HepG2 (cell line): Measurements from ENCODE around the gene KLF6. TPM values are rescaled to one million over a fixed set of nuclear protein-coding genes. Genes with fewer than 3 reads are reported as not detected.

ENCODE experiments used
- ATAC-seq: fragments of 200-7000 bp; cut with Tn5 transposase; 3 replicates; pipeline ENCODE4 v1.9.1; 2020; ENCODE audit warnings: mild to moderate bottlenecking, moderate library complexity
- BruUV-seq: library from RNA; stranded (reverse); fragments of 400-500 nt; replicated peaks from 2 replicates; lab custom pipeline; 2021; lab: Mats Ljungman, UMichigan
- CTCF ChIA-PET: fragments of 300-600 bp; formaldehyde crosslinking; extraction: SDS; loops from one replicate; lab custom pipeline; 2021; ENCODE audit warnings: low total read pairs, inconsistent platforms, low intra/inter-chr PET ratio; lab: Yijun Ruan, JAX
- POLR2A ChIA-PET: fragments of 350-600 bp; sonication (Branson Sonifier 250); formaldehyde crosslinking; loops from one replicate; lab custom pipeline; 2020; ENCODE audit warnings: antibody characterized with exemption, inconsistent platforms; lab: Yijun Ruan, JAX
- DNase-seq: peaks from one replicate; pipeline ENCODE4 v3.0.0-alpha.2; 2015; ENCODE audit warnings: low spot score
- FAIRE-seq: peaks from 3 replicates; lab custom pipeline; 2011; peaks lifted over from hg19 to GRCh38; lab: Jason Lieb, UNC
- H2AFZ ChIP-seq: one replicate; pipeline ENCODE4 v1.6.1; 2011; ENCODE audit warnings: low read length, inconsistent platforms
- H3K27ac ChIP-seq: fragments of 300-600 bp; 3 replicates; pipeline ENCODE4 v1.8.0; 2011; ENCODE audit warnings: mixed run types, mild to moderate bottlenecking, mixed read lengths, low read length, inconsistent platforms; ENCODE audit not compliant: insufficient read depth; ENCODE audit errors: extremely low read length
- H3K27me3 ChIP-seq, 2 experiments: fragments of 200-600 bp in 1 of 2; 2 replicates in 1 of 2; 3 replicates in 1 of 2; pipeline versions ENCODE4 v1.6.0 to v1.8.0; 2011; ENCODE audit warnings: low read length in 2 of 2, mild to moderate bottlenecking in 2 of 2, moderate library complexity in 2 of 2, inconsistent platforms in 1 of 2; ENCODE audit not compliant: insufficient read depth in 2 of 2, control insufficient read depth in 1 of 2
- H3K36me3 ChIP-seq, 2 experiments: fragments of 200-600 bp in 1 of 2; replicated peaks in 1 of 2; 2 replicates in 1 of 2; 3 replicates in 1 of 2; pipeline versions ENCODE4 v1.5.1 to v1.8.0; 2011; ENCODE audit warnings: low read length in 2 of 2, inconsistent platforms in 1 of 2; ENCODE audit not compliant: insufficient read depth in 2 of 2, control insufficient read depth in 1 of 2
- H3K4me1 ChIP-seq: 2 replicates; pipeline ENCODE4 v1.5.1; 2012; ENCODE audit warnings: low read length, inconsistent platforms; ENCODE audit not compliant: insufficient read depth
- H3K4me2 ChIP-seq: 2 replicates; pipeline ENCODE4 v1.6.0; 2011; ENCODE audit warnings: low read depth, low read length, inconsistent platforms
- H3K4me3 ChIP-seq, 3 experiments: fragments of 200-600 bp in 1 of 3; sonication (generic), shearing (Covaris generic) in 1 of 3; replicated peaks in 1 of 3; 2 replicates each; pipeline ENCODE4 v1.5.1; 2011 to 2016; ENCODE audit warnings: low read length in 3 of 3, inconsistent platforms in 2 of 3, low read depth in 2 of 3, mild to moderate bottlenecking in 2 of 3, control low read depth in 1 of 3, mixed read lengths in 1 of 3; ENCODE audit not compliant: insufficient read depth in 1 of 3
- H3K79me2 ChIP-seq: one replicate; pipeline ENCODE4 v1.6.1; 2011; ENCODE audit warnings: low read length, inconsistent platforms; ENCODE audit not compliant: insufficient read depth
- H3K9ac ChIP-seq: 2 replicates; pipeline ENCODE4 v1.6.0; 2011; ENCODE audit warnings: mild to moderate bottlenecking, low read depth, low read length, inconsistent platforms; ENCODE audit not compliant: insufficient read depth
- H3K9me3 ChIP-seq: 2 replicates; pipeline ENCODE4 v1.5.1; 2012; ENCODE audit warnings: mild to moderate bottlenecking, low read length
- H4K20me1 ChIP-seq: 2 replicates; pipeline ENCODE4 v1.6.0; 2011; ENCODE audit warnings: inconsistent platforms, mild to moderate bottlenecking, low read length, moderate library complexity; ENCODE audit not compliant: insufficient read depth
- ARID4A ChIP-seq: sonication (generic); formaldehyde crosslinking; IDR thresholded peaks from 2 replicates; pipeline ENCODE4 v1.5.0; 2020; ENCODE audit warnings: mild to moderate bottlenecking, missing genetic modification reagents, borderline replicate concordance
- BRCA1 ChIP-seq: sonication (generic); formaldehyde crosslinking; IDR thresholded peaks from 2 replicates; pipeline ENCODE4 v1.4.0; 2020; ENCODE audit warnings: missing genetic modification reagents
- CEBPG ChIP-seq: IDR thresholded peaks from 2 replicates; pipeline ENCODE4 v1.6.1; 2016
- FOSL2 ChIP-seq: sonication (generic); formaldehyde crosslinking; IDR thresholded peaks from 2 replicates; pipeline ENCODE4 v1.4.0; 2020; ENCODE audit warnings: missing genetic modification reagents
- KDM2A ChIP-seq: sonication (generic); formaldehyde crosslinking; IDR thresholded peaks from 2 replicates; pipeline ENCODE4 v1.4.0; 2020; ENCODE audit warnings: low read depth, missing genetic modification reagents, borderline replicate concordance
- POGZ ChIP-seq: sonication (generic); formaldehyde crosslinking; IDR thresholded peaks from 2 replicates; pipeline ENCODE4 v1.4.0; 2020; ENCODE audit warnings: mild to moderate bottlenecking, missing genetic modification reagents
- SOX6 ChIP-seq, 2 experiments: fragments of 450-650 bp in 1 of 2; sonication (generic) in 1 of 2; formaldehyde crosslinking in 1 of 2; IDR thresholded peaks; 2 replicates each; pipeline versions ENCODE4 v1.4.0 to v1.6.1; 2017 to 2020; ENCODE audit warnings: antibody characterized with exemption in 1 of 2, mild to moderate bottlenecking in 1 of 2, missing genetic modification reagents in 1 of 2
- STAG1 ChIP-seq: sonication (generic); formaldehyde crosslinking; IDR thresholded peaks from 2 replicates; pipeline ENCODE4 v1.4.0; 2020; ENCODE audit warnings: missing genetic modification reagents
- ZNF567 ChIP-seq: sonication (generic); formaldehyde crosslinking; IDR thresholded peaks from 2 replicates; pipeline ENCODE4 v1.8.1; 2023; ENCODE audit warnings: mild to moderate bottlenecking, missing genetic modification reagents, borderline replicate concordance
- ZNF687 ChIP-seq: sonication (generic); formaldehyde crosslinking; IDR thresholded peaks from 2 replicates; pipeline ENCODE4 v1.5.1; 2020; ENCODE audit warnings: mild to moderate bottlenecking, missing genetic modification reagents, moderate library complexity
- ZNF788 ChIP-seq: sonication (generic); formaldehyde crosslinking; IDR thresholded peaks from 2 replicates; pipeline ENCODE4 v1.5.0; 2020; ENCODE audit warnings: mild to moderate bottlenecking, missing genetic modification reagents, borderline replicate concordance
- WGBS: methylation state at CpG from one replicate; pipeline ENCODE4 v1.1.6; 2017; ENCODE audit warnings: low lambda C conversion rate; 5-methylcytosine and 5-hydroxymethylcytosine counted together
- in situ Hi-C: cut with HindIII; loops from 2 replicates; pipeline ENCODE4 v1.10.0; 2017; ENCODE audit warnings: low pct_unique_long_range_greater_than_20kb; ENCODE audit not compliant: extremely low pct_ligation_motif_present
- intact Hi-C: fragments of 100-400 bp; cut with micrococcal nuclease; formaldehyde crosslinking; loops from one replicate; pipeline ENCODE4 v1.10.0; 2022; ENCODE audit not compliant: unreplicated experiment
- polyA plus RNA-seq, 8 experiments: library from polyadenylated mRNA; depleted of rRNA in 3 of 8; stranded (reverse) in 7 of 8; unstranded in 1 of 8; fragments of >200 nt; fragmentation: Illumina TruSeq in 4 of 8; extraction: Trizol in 4 of 8; gene quantifications; 2 replicates each; pipeline versions ENCODE4 v1.2.1 to v1.2.3, GENCODE V29; 2011 to 2016; ENCODE audit warnings: low read depth in 4 of 8, missing spikeins in 1 of 8, mixed read lengths in 1 of 8; ENCODE audit not compliant: insufficient read depth in 1 of 8
- total RNA-seq, 5 experiments: library from RNA; depleted of rRNA; stranded (reverse); fragments of >200 nt; fragmentation: Illumina TruSeq; extraction: Trizol; gene quantifications; 2 replicates each; pipeline ENCODE4 v1.2.3, GENCODE V29; 2016; ENCODE audit warnings: low read depth in 1 of 5
- TF ChIP-seq, protein P1 (sequence below): sonication (generic); formaldehyde crosslinking; IDR thresholded peaks from 2 replicates; pipeline ENCODE4 v1.9.0; 2022; ENCODE audit warnings: missing genetic modification reagents, mild to moderate bottlenecking, borderline replicate concordance

KLF6 gene
- total and polyA plus RNA-seq, 2 of the 13 experiments (the other 11 are each of a cell fraction or from before 2014, with no cell fraction given) = 27.0 to 71.9 TPM

DNA sequence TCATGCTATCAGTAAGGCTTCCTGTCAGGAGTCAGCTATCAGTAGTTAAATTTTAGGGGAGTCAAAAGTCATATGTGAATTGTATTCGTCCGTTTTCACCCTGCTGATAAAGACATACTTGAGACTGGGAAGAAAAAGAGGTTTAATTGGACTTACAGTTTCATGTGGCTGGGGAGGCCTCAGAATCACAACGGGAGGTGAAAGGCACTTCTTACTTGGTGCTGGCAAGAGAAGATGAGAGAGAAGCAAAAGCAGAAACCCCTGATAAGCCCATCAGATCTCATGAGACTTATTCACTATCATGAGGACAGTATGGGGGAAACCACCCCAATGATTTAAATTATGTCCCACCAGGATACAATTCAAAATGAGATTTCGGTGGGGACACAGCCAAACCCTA is 47.1 kb downstream of the KLF6 start (continued):
- TF ChIP-seq ARID4A (CRISPR knock-in tag) = no peak

GRCh38 chr10:3735175-3735574 is 49.8 kb downstream of the KLF6 start:
- H2AFZ ChIP-seq = no peak overlapping the region
- intact Hi-C loops = loop anchor here (2.0 kb wide), 1 partner anchor 38 kb away; no protein-coding TSS in a partner anchor
- H3K36me3 ChIP-seq = no peaks in the 10 kb centered on the region
- POLR2A ChIA-PET = interaction anchor here (1.0 kb wide), 1 partner anchor 48 kb away, joined by 3 read pairs; no protein-coding TSS in a partner anchor
- H3K27me3 ChIP-seq = peaks cover 0 to 8% of the 10 kb centered on the region in 2 experiments; a peak in 2 of 5 replicates
- ATAC-seq (peak; percentile 99), DNase-seq (peak; percentile 40), FAIRE-seq (peak; percentile 30)
- CTCF ChIA-PET = no interaction called here
- no peaks in the 10 kb centered on the region for H4K20me1 ChIP-seq
- BruUV-seq = no TSS peak
- no peaks in the 10 kb centered on the region for H3K9me3 ChIP-seq
- no peak overlapping the region for H3K9ac ChIP-seq
- no peak overlapping the region; a peak in 1 of 6 replicates for H3K4me3 ChIP-seq
- H3K4me1 ChIP-seq = peaks cover 32% of the 10 kb centered on the region
- no peak overlapping the region for H3K4me2 ChIP-seq
- no peaks in the 10 kb centered on the region for H3K79me2 ChIP-seq
- no peak overlapping the region for H3K27ac ChIP-seq
- in situ Hi-C loops = no loop called here
- WGBS = 55% methylated on average over 7 of the region's 10 CpGs
- TF ChIP-seq, protein P1, sequence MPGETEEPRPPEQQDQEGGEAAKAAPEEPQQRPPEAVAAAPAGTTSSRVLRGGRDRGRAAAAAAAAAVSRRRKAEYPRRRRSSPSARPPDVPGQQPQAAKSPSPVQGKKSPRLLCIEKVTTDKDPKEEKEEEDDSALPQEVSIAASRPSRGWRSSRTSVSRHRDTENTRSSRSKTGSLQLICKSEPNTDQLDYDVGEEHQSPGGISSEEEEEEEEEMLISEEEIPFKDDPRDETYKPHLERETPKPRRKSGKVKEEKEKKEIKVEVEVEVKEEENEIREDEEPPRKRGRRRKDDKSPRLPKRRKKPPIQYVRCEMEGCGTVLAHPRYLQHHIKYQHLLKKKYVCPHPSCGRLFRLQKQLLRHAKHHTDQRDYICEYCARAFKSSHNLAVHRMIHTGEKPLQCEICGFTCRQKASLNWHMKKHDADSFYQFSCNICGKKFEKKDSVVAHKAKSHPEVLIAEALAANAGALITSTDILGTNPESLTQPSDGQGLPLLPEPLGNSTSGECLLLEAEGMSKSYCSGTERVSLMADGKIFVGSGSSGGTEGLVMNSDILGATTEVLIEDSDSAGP (CRISPR knock-in tag) = peak; percentile 21; the same call in 1 of the 2 replicates
- TF ChIP-seq ZNF687 (CRISPR knock-in tag) (peak; percentile 63), BRCA1 (no peak), SOX6 (IDR thresholded peaks at IDR 0.05) (no peak), SOX6 (CRISPR knock-in tag; IDR thresholded peaks at IDR 0.05) (0 out of 2 replicates have a peak, but pooled peaks have one; percentile 15), ZNF788 (CRISPR knock-in tag) (0 out of 2 replicates have a peak, but pooled peaks have one; percentile 27), CEBPG (CRISPR knock-in tag) (0 out of 2 replicates have a peak, but pooled peaks have one; percentile 5), KDM2A (CRISPR knock-in tag) (peak; percentile 45; the same call in 1 of the 2 replicates), FOSL2 (CRISPR knock-in tag) (peak; percentile 50), ZNF567 (CRISPR knock-in tag) (0 out of 2 replicates have a peak, but pooled peaks have one; percentile 36), STAG1 (CRISPR knock-in tag) (peak; percentile 97), POGZ (CRISPR knock-in tag) (0 out of 2 replicates have a peak, but pooled peaks have one; percentile 15)
